ENCODE measurements around the gene PLXNA3. TPM values are rescaled to one million over a fixed set of nuclear protein-coding genes. Genes with fewer than 3 reads are reported as not detected.

PLXNA3 gene
- total and polyA plus RNA-seq, 12 donors = 2.1 to 83.6 (median 24.8) TPM

DNA sequence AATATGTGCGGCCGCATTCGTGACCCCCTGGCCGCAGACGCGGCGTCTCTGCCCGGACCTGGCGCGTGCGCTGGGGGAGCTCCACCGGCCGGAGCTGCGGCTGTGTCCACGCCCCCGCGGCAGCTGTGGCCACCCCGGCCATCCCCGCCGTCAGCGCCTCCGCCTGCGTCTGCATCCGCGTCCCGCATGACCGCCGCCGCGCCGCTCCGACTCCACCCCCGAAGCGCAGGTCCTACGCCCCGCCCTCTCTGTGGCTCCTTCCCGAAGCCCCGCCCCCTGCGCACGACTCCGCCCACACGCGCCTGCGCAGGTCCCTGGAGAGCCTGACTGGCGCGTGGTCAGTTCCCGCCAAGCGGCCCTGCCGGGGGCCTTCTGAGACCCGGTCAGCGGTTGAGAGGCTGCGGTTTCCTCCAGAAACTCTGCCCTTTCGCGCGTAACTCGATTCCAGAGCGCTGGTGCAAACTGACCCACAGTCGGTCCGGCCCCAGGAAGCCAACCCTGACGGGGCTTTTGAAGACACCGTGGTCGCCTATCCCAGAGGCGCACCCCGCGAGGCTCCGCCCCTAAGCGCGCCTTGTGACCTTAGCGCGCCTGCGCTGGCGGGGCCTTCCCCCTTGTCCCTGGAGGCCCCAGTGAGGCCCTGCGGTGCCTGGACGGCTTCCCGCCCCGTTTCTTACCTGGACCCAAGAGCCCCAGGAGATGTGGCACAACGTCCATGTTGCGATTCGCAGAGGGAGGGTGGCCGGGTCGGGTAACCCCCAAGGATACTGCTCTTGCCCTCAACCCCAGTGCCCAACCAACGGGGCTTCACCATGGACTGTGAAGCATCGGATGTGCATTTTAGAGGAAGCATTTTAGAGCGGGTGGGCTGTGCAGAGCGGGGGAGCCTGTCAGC, 20.9 kb downstream of the PLXNA3 start, which contains the start of gene LAGE3:
TSS of gene LAGE3 (minus strand) at position 554 of the 895 bp plus-strand sequence. CDS start at position 188, 366 bp downstream.
- H3K4me1 ChIP-seq (replicated peaks in 1 of 2) = no peaks in the 10 kb centered on the region
- H3K27me3 ChIP-seq = no peaks in the 10 kb centered on the region
- intact Hi-C loops (cut with DNase I) = no loop called here
- peak within 1 kb of the TSS in 2 of 4 donors; percentile 34 to 64 for H3K4me3 ChIP-seq
- 2 to 50% (median 21%) methylated on average over 9 to 84 of the region's 85 CpGs for WGBS, 4 donors
- no peaks in the 10 kb centered on the region for H3K9me3 ChIP-seq (replicated peaks in 1 of 3)
- H3K36me3 ChIP-seq (replicated peaks in 1 of 2) = no peaks in the 10 kb centered on the region
- TF ChIP-seq, protein P1, sequence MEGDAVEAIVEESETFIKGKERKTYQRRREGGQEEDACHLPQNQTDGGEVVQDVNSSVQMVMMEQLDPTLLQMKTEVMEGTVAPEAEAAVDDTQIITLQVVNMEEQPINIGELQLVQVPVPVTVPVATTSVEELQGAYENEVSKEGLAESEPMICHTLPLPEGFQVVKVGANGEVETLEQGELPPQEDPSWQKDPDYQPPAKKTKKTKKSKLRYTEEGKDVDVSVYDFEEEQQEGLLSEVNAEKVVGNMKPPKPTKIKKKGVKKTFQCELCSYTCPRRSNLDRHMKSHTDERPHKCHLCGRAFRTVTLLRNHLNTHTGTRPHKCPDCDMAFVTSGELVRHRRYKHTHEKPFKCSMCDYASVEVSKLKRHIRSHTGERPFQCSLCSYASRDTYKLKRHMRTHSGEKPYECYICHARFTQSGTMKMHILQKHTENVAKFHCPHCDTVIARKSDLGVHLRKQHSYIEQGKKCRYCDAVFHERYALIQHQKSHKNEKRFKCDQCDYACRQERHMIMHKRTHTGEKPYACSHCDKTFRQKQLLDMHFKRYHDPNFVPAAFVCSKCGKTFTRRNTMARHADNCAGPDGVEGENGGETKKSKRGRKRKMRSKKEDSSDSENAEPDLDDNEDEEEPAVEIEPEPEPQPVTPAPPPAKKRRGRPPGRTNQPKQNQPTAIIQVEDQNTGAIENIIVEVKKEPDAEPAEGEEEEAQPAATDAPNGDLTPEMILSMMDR (IDR thresholded peaks at IDR 0.05) = no peak
- TF ChIP-seq POLR2A (IDR thresholded peaks at IDR 0.05) = peak in 1 of 2 donors; percentile 86
- H3K27ac ChIP-seq = peak within 1 kb of the TSS; percentile 38 to 90 (median 78)
- peak; percentile 93 to 96 (median 95) for DNase-seq

DNA sequence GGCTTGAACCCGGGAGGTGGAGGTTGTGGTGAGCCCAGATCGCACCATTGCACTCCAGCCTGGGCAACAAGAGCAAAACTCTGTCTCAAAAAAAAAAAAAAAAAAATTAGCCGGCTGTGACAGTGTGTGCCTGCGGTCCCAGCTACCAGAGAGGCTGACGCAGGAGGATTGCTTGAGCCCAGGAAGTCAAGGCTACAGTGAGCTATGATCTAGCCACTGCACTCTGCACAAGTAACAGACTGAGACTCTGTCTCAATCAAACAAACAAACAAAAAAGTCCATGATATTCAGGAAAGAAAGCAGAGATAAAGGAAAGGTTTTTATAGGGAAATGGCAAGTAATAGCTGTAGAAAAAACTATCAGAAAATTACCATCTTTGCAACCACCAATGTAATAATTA, 23.1 kb downstream of the PLXNA3 start:
- no peaks in the 10 kb centered on the region for H3K36me3 ChIP-seq (replicated peaks in 1 of 2)
- H3K9me3 ChIP-seq (replicated peaks in 1 of 3) = no peaks in the 10 kb centered on the region
- no peak overlapping the region for H3K4me3 ChIP-seq
- H3K4me1 ChIP-seq (replicated peaks in 1 of 2) = peaks cover 5 to 9% of the 10 kb centered on the region in 2 donors
- intact Hi-C loops (cut with DNase I) = no loop called here
- no peaks in the 10 kb centered on the region for H3K27me3 ChIP-seq
- 31 to 71% (median 50%) methylated on average over 5 of the region's 5 CpGs for WGBS, 4 donors
- DNase-seq = peak in 6 of 7 donors; percentile 60 to 81 (median 68)
- peak overlapping the region; percentile 17 to 76 (median 53) for H3K27ac ChIP-seq
- TF ChIP-seq, protein P1 (IDR thresholded peaks at IDR 0.05) = no peak
- TF ChIP-seq POLR2A (IDR thresholded peaks at IDR 0.05) = peak in 1 of 2 donors; percentile 65

DNA sequence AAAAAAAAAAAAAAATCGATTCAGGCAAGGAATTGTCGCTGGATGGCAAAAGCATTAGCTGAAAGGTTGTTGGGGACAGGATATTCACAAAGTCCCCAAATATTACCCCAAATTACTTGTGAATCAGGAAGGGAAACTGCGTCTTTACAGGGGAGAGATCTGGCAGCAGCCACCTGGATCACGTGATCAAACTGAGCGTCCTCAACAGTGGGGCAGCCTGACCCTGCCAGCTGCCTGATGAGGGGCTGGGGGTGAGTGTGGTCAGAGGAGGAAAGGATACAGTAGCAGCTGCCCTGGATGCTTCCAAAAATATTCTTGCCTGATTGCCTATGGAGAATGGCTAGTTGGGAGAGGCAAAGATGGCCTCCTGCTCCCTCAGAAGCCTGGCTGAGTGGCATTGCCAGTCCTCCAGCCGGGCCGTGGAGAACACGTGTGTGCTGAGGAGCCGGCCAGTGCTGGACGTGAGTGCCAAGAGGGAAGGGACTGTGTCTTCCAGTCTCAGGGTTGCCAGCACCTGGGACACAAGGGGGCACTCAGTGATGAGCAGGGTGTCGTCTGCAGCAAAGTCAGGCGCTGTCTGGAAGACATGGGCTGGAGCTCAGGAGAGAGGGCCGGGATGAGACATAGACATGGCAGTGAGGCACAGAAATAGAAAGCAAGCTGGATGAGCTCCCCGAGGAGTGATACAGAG, 24.0 kb downstream of the PLXNA3 start:
- H3K27ac ChIP-seq = peak overlapping the region in 2 of 5 donors; percentile 45 to 64
- H3K4me1 ChIP-seq (replicated peaks in 1 of 2) = peaks cover 5 to 9% of the 10 kb centered on the region in 2 donors
- H3K27me3 ChIP-seq = no peaks in the 10 kb centered on the region
- WGBS, 4 donors = 64 to 79% (median 75%) methylated on average over 9 to 14 of the region's 14 CpGs
- intact Hi-C loops (cut with DNase I) = no loop called here
- no peaks in the 10 kb centered on the region for H3K36me3 ChIP-seq (replicated peaks in 1 of 2)
- no peaks in the 10 kb centered on the region for H3K9me3 ChIP-seq (replicated peaks in 1 of 3)
- peak in 1 of 7 donors; percentile 14 for DNase-seq
- no peak for TF ChIP-seq POLR2A (IDR thresholded peaks at IDR 0.05)
- H3K4me3 ChIP-seq = no peak overlapping the region

DNA sequence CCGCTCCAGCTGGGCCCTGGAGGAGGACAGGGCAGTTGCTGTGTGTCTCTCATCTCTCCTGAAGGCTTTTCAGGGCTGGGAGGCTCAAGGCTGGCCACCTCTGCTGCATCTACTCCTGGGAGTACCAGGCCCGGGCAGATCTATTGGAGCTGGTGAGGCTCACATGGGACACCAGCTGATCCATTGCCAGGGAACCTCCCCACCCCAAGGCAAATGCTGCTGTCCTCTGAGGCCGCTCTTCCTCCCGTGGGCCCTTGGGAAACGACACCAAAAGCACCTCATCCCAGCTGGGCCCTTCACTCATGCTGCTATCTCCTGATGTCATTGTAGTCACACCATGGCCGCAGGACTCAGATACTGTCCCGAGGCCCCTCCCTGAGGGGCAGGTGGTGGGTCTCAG, 24.7 kb downstream of the PLXNA3 start:
- Histone ChIP-seq H3K4me1 (replicated peaks in 1 of 2) (peaks cover 5 to 9% of the 10 kb centered on the region in 2 donors), H3K27me3 (no peaks in the 10 kb centered on the region), H3K27ac (no peak overlapping the region), H3K36me3 (replicated peaks in 1 of 2) (no peaks in the 10 kb centered on the region), H3K4me3 (no peak overlapping the region), H3K9me3 (replicated peaks in 1 of 3) (no peaks in the 10 kb centered on the region)
- WGBS, 4 donors = 40 to 100% (median 80%) methylated on average over 1 to 7 of the region's 7 CpGs
- intact Hi-C loops (cut with DNase I) = no loop called here
- DNase-seq = peak in 2 of 7 donors; percentile 10 to 16
- TF ChIP-seq, protein P1 (IDR thresholded peaks at IDR 0.05) = no peak
- no peak for TF ChIP-seq POLR2A (IDR thresholded peaks at IDR 0.05)

Data from adrenal gland (tissue), 12 donors.